Endometrial microvascular endothelial cells (primary cell): ENCODE results near the gene HABP2. TPM values are rescaled to one million over a fixed set of nuclear protein-coding genes. Genes with fewer than 3 reads are reported as not detected.

ENCODE experiments used
- in situ Hi-C: cut with HindIII; loops from 2 replicates; pipeline ENCODE4 v1.10.0; 2017; ENCODE audit warnings: low sequenced_read_pairs, low pct_unique_long_range_greater_than_20kb; ENCODE audit errors: inconsistent ontology term
- total RNA-seq: library from RNA; depleted of rRNA; stranded (reverse); fragments of >200 nt; gene quantifications from one replicate; pipeline ENCODE4 v1.2.3, GENCODE V29; 2015; ENCODE audit errors: inconsistent ontology term

Gene HABP2
- total RNA-seq, 1 donor from 2014 or later = not detected

GRCh38 chr10:113524539-113525490 is 28.0 kb upstream of the HABP2 start:
- in situ Hi-C loops = no loop called here

- in situ Hi-C loops = no loop called here
These were observed 27.1 kb upstream of the HABP2 start for GRCh38 chr10:113525713-113526112.

GRCh38 chr10:113527211-113527906 is 25.5 kb upstream of the HABP2 start:
- in situ Hi-C loops = no loop called here

- in situ Hi-C loops = no loop called here
These were observed 24.0 kb upstream of the HABP2 start for GRCh38 chr10:113528876-113529275.

GRCh38 chr10:113529575-113529974 is 23.3 kb upstream of the HABP2 start:
- in situ Hi-C loops = no loop called here

GRCh38 chr10:113530476-113530875 is 22.4 kb upstream of the HABP2 start:
- in situ Hi-C loops = no loop called here

- in situ Hi-C loops = no loop called here
These were observed 20.1 kb upstream of the HABP2 start for GRCh38 chr10:113532724-113533123.

- in situ Hi-C loops = no loop called here
These were observed 19.1 kb upstream of the HABP2 start for GRCh38 chr10:113533801-113534200.

- in situ Hi-C loops = no loop called here
These were observed 18.4 kb upstream of the HABP2 start for GRCh38 chr10:113534423-113534822.

GRCh38 chr10:113537672-113538071 is 15.2 kb upstream of the HABP2 start:
- in situ Hi-C loops = no loop called here

GRCh38 chr10:113538151-113538550 is 14.7 kb upstream of the HABP2 start:
- in situ Hi-C loops = no loop called here

GRCh38 chr10:113539789-113540188 is 13.1 kb upstream of the HABP2 start:
- in situ Hi-C loops = no loop called here

- in situ Hi-C loops = no loop called here
These were observed 11.9 kb upstream of the HABP2 start for GRCh38 chr10:113540845-113541548.

- in situ Hi-C loops = no loop called here
These were observed 11.3 kb upstream of the HABP2 start for GRCh38 chr10:113541549-113541927.

- in situ Hi-C loops = no loop called here
These were observed 9.5 kb upstream of the HABP2 start for GRCh38 chr10:113543107-113543955.

GRCh38 chr10:113544392-113544791 is 8.5 kb upstream of the HABP2 start:
- in situ Hi-C loops = no loop called here

GRCh38 chr10:113547426-113547825 is 5.4 kb upstream of the HABP2 start:
- in situ Hi-C loops = no loop called here

GRCh38 chr10:113549856-113550255 is 3.0 kb upstream of the HABP2 start:
- in situ Hi-C loops = no loop called here

- in situ Hi-C loops = no loop called here
These were observed 2.5 kb upstream of the HABP2 start for GRCh38 chr10:113550365-113550764.
